Panc1 (cell line): ENCODE results near the gene PALD1. TPM values are rescaled to one million over a fixed set of nuclear protein-coding genes. Genes with fewer than 3 reads are reported as not detected.

Experiments used
- ATAC-seq: fragments of 200-7000 bp; cut with Tn5 transposase; 2 replicates; pipeline ENCODE4 v1.9.1; 2020; ENCODE audit warnings: mild to moderate bottlenecking, moderate library complexity
- BruUV-seq: library from RNA; stranded (reverse); fragments of 400-500 nt; replicated peaks from 2 replicates; lab custom pipeline; 2021; lab: Mats Ljungman, UMichigan
- CTCF ChIA-PET: fragments of 300-600 bp; sonication (Branson Sonifier 250); formaldehyde crosslinking; loops from one replicate; lab custom pipeline; 2022; ENCODE audit warnings: antibody characterized with exemption; lab: Charles Lee
- POLR2A ChIA-PET: fragments of 300-600 bp; sonication (Branson Sonifier 250); formaldehyde crosslinking; loops from one replicate; lab custom pipeline; 2022; ENCODE audit warnings: antibody characterized with exemption; lab: Charles Lee
- DNase-seq: peaks from one replicate; pipeline ENCODE4 v3.0.0-alpha.2; 2010; ENCODE audit warnings: low read depth, low spot score
- H3K27ac ChIP-seq: 2 replicates; pipeline ENCODE4 v1.5.1; 2011; ENCODE audit warnings: mild to moderate bottlenecking, low read length, inconsistent platforms
- H3K27me3 ChIP-seq: fragments of 200-500 bp; sonication (Bioruptor generic); 2 replicates; pipeline ENCODE4 v1.6.0; 2014; ENCODE audit warnings: low read length, inconsistent platforms; ENCODE audit not compliant: control insufficient read depth, insufficient read depth
- H3K36me3 ChIP-seq: fragments of 200-500 bp; sonication (Bioruptor generic); 2 replicates; pipeline ENCODE4 v1.5.1; 2014; ENCODE audit warnings: inconsistent platforms, mild to moderate bottlenecking, low read length, moderate library complexity; ENCODE audit not compliant: control insufficient read depth, insufficient read depth
- H3K4me1 ChIP-seq: 2 replicates; pipeline ENCODE4 v1.5.1; 2011; ENCODE audit warnings: inconsistent platforms, mild to moderate bottlenecking, low read length, moderate library complexity; ENCODE audit not compliant: control insufficient read depth, insufficient read depth
- H3K4me3 ChIP-seq, 2 experiments: 2 replicates each; pipeline ENCODE4 v1.5.1; 2011 to 2012; ENCODE audit warnings: low read depth in 2 of 2, low read length in 2 of 2, mild to moderate bottlenecking in 2 of 2, inconsistent platforms in 1 of 2, moderate library complexity in 1 of 2
- H3K9me3 ChIP-seq: fragments of 200-500 bp; sonication (Bioruptor generic); 2 replicates; pipeline ENCODE4 v1.5.1; 2014; ENCODE audit warnings: low read depth, mild to moderate bottlenecking, inconsistent platforms, low read length, moderate library complexity; ENCODE audit not compliant: control insufficient read depth, insufficient read depth
- CTCF ChIP-seq: fragments of 450-650 bp; IDR thresholded peaks from 2 replicates; pipeline ENCODE4 v1.5.1; 2017; ENCODE audit warnings: mild to moderate bottlenecking
- POLR2AphosphoS5 ChIP-seq: IDR thresholded peaks from 2 replicates; pipeline ENCODE4 v1.6.1; 2012; ENCODE audit warnings: mild to moderate bottlenecking, low read depth, low read length, moderate library complexity
- SIN3A ChIP-seq: IDR thresholded peaks from 2 replicates; pipeline ENCODE4 v1.6.1; 2012; ENCODE audit warnings: low read depth, mild to moderate bottlenecking, low read length, moderate library complexity, borderline replicate concordance; ENCODE audit not compliant: insufficient read depth
- TCF7L2 ChIP-seq: IDR thresholded peaks from 2 replicates; pipeline ENCODE4 v1.6.1; 2011; ENCODE audit warnings: mild to moderate bottlenecking, low read depth, low read length, inconsistent platforms
- in situ Hi-C: cut with HindIII; loops from 2 replicates; pipeline ENCODE4 v1.10.0; 2016; ENCODE audit warnings: low sequenced_read_pairs, low pct_unique_long_range_greater_than_20kb
- intact Hi-C: fragments of 100-400 bp; cut with micrococcal nuclease; formaldehyde crosslinking; loops from one replicate; pipeline ENCODE4 v1.10.0; 2022; ENCODE audit not compliant: unreplicated experiment
- total RNA-seq: library from RNA; stranded (reverse); gene quantifications from one replicate; pipeline ENCODE4 v1.2.1, GENCODE V29; 2021; ENCODE audit not compliant: unreplicated experiment
- TF ChIP-seq, protein P1 (sequence below), 2 experiments: IDR thresholded peaks; 2 replicates each; pipeline ENCODE4 v1.6.1; 2011 to 2012; ENCODE audit warnings: low read depth in 2 of 2, control low read depth in 1 of 2, low read length in 1 of 2, mild to moderate bottlenecking in 1 of 2, moderate library complexity in 1 of 2; ENCODE audit not compliant: insufficient read depth in 1 of 2

The PALD1 gene
- total RNA-seq, 1 experiment from 2014 or later, result 3.0 TPM

DNA sequence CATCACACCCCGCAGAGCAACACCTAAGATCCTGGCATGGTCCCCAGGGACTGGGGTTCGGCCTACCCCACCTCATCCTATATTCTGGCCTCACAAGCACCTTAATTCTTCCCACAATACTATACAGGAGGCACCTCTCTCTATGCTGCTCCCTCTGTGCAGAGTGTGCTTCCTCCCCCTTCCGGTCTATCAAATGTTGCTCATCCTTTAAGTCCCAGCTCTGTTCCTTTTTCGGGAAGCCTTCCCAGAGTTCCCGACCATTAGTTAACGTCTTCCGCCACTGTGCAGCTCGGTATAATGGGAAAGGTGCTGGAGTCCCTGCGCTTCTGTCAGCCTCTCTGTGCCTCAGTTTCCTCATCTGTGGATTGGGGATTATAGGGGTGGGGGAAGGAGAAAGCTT lies 21.8 kb downstream of the PALD1 start:
- no peaks in the 10 kb centered on the region for H3K36me3 ChIP-seq
- H3K27me3 ChIP-seq, result no peaks in the 10 kb centered on the region
- POLR2A ChIA-PET, result interaction anchor here (0.6 kb wide), 1 partner anchor 1177 kb away, joined by 6 read pairs; no protein-coding TSS in a partner anchor
- H3K4me3 ChIP-seq, result no peak overlapping the region
- in situ Hi-C loops, result no loop called here
- H3K4me1 ChIP-seq, result no peaks in the 10 kb centered on the region
- no TSS peak for BruUV-seq
- intact Hi-C loops, result no loop called here
- DNase-seq (no peak), ATAC-seq (peak; percentile 29; the same call in 1 of the 2 replicates)
- no peak for TF ChIP-seq CTCF
- no peak for TF ChIP-seq POLR2AphosphoS5
- TF ChIP-seq, protein P1, sequence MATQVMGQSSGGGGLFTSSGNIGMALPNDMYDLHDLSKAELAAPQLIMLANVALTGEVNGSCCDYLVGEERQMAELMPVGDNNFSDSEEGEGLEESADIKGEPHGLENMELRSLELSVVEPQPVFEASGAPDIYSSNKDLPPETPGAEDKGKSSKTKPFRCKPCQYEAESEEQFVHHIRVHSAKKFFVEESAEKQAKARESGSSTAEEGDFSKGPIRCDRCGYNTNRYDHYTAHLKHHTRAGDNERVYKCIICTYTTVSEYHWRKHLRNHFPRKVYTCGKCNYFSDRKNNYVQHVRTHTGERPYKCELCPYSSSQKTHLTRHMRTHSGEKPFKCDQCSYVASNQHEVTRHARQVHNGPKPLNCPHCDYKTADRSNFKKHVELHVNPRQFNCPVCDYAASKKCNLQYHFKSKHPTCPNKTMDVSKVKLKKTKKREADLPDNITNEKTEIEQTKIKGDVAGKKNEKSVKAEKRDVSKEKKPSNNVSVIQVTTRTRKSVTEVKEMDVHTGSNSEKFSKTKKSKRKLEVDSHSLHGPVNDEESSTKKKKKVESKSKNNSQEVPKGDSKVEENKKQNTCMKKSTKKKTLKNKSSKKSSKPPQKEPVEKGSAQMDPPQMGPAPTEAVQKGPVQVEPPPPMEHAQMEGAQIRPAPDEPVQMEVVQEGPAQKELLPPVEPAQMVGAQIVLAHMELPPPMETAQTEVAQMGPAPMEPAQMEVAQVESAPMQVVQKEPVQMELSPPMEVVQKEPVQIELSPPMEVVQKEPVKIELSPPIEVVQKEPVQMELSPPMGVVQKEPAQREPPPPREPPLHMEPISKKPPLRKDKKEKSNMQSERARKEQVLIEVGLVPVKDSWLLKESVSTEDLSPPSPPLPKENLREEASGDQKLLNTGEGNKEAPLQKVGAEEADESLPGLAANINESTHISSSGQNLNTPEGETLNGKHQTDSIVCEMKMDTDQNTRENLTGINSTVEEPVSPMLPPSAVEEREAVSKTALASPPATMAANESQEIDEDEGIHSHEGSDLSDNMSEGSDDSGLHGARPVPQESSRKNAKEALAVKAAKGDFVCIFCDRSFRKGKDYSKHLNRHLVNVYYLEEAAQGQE (IDR thresholded peaks at IDR 0.05; ENCODE audit: insufficient read depth in 1 of 2, low read depth in 2 of 2, low read length in 1 of 2), result no peak
- TF ChIP-seq TCF7L2, result no peak
- TF ChIP-seq SIN3A, result no peak
- H3K9me3 ChIP-seq, result no peaks in the 10 kb centered on the region
- CTCF ChIA-PET, result no interaction called here
- no peak overlapping the region for H3K27ac ChIP-seq

GRCh38 chr10:70500812-70501301 lies 22.3 kb downstream of the PALD1 start:
- Histone ChIP-seq H3K36me3 (no peaks in the 10 kb centered on the region), H3K9me3 (no peaks in the 10 kb centered on the region), H3K27ac (no peak overlapping the region), H3K27me3 (no peaks in the 10 kb centered on the region), H3K4me3 (no peak overlapping the region), H3K4me1 (no peaks in the 10 kb centered on the region)
- CTCF ChIA-PET, result no interaction called here
- TF ChIP-seq POLR2AphosphoS5 (no peak), CTCF (no peak), SIN3A (no peak), TCF7L2 (no peak)
- TF ChIP-seq, protein P1 (IDR thresholded peaks at IDR 0.05; ENCODE audit: insufficient read depth in 1 of 2, low read depth in 2 of 2, low read length in 1 of 2), result no peak
- POLR2A ChIA-PET, result no interaction called here
- 0 out of 2 replicates have a peak, but pooled peaks have one; percentile 18 for ATAC-seq
- no TSS peak for BruUV-seq
- in situ Hi-C loops (no loop called here), intact Hi-C loops (no loop called here)
- no peak for DNase-seq
